Astrocyte (in vitro differentiated cells and primary cell): ENCODE measurements around the gene EYS. TPM values are rescaled to one million over a fixed set of nuclear protein-coding genes. Genes with fewer than 3 reads are reported as not detected.

ENCODE experiments used
- DNase-seq: peaks from one replicate; pipeline ENCODE4 v3.0.0-alpha.2; 2010; ENCODE audit warnings: low read depth
- FAIRE-seq: peaks from 2 replicates; lab custom pipeline; 2011; peaks lifted over from hg19 to GRCh38; lab: Jason Lieb, UNC
- H2AFZ ChIP-seq: 2 replicates; pipeline ENCODE4 v1.6.0; 2012; ENCODE audit warnings: low read depth, low read length, inconsistent platforms
- H3K27ac ChIP-seq: 2 replicates; pipeline ENCODE4 v1.5.1; 2011; ENCODE audit warnings: low read depth, low read length, inconsistent platforms
- H3K27me3 ChIP-seq: 2 replicates; pipeline ENCODE4 v1.6.0; 2011; ENCODE audit warnings: low read length, inconsistent platforms; ENCODE audit not compliant: insufficient read depth
- H3K36me3 ChIP-seq: 2 replicates; pipeline ENCODE4 v1.5.1; 2011; ENCODE audit warnings: low read length, inconsistent platforms; ENCODE audit not compliant: insufficient read depth
- H3K4me1 ChIP-seq: 2 replicates; pipeline ENCODE4 v1.5.1; 2011; ENCODE audit warnings: low read length, inconsistent platforms; ENCODE audit not compliant: insufficient read depth
- H3K4me2 ChIP-seq: 2 replicates; pipeline ENCODE4 v1.6.0; 2012; ENCODE audit warnings: low read length, inconsistent platforms
- H3K4me3 ChIP-seq: 2 replicates; pipeline ENCODE4 v1.5.1; 2011; ENCODE audit warnings: low read depth, mild to moderate bottlenecking, low read length, inconsistent platforms; ENCODE audit not compliant: insufficient read depth
- H3K79me2 ChIP-seq: 2 replicates; pipeline ENCODE4 v1.6.0; 2012; ENCODE audit warnings: mild to moderate bottlenecking, low read length, inconsistent platforms; ENCODE audit not compliant: insufficient read depth
- H3K9ac ChIP-seq: 2 replicates; pipeline ENCODE4 v1.6.0; 2012; ENCODE audit warnings: mild to moderate bottlenecking, low read length, inconsistent platforms
- H3K9me3 ChIP-seq: 2 replicates; pipeline ENCODE4 v1.5.1; 2012; ENCODE audit warnings: low read depth, mild to moderate bottlenecking, low read length, inconsistent platforms; ENCODE audit not compliant: insufficient read depth
- H4K20me1 ChIP-seq: 2 replicates; pipeline ENCODE4 v1.6.0; 2012; ENCODE audit warnings: low read length, inconsistent platforms; ENCODE audit not compliant: insufficient read depth
- H3K27ac Mint-ChIP-seq: one replicate; pipeline ENCODE4 v1.8.0; 2021; ENCODE audit warnings: mild to moderate bottlenecking, mixed read lengths; ENCODE audit not compliant: unreplicated experiment
- H3K27me3 Mint-ChIP-seq: one replicate; pipeline ENCODE4 v1.8.0; 2021; ENCODE audit warnings: low read depth, mixed read lengths; ENCODE audit not compliant: unreplicated experiment
- H3K36me3 Mint-ChIP-seq: one replicate; pipeline ENCODE4 v1.8.0; 2021; ENCODE audit warnings: low read depth, mixed read lengths; ENCODE audit not compliant: unreplicated experiment
- H3K4me1 Mint-ChIP-seq: one replicate; pipeline ENCODE4 v1.8.0; 2021; ENCODE audit warnings: low read depth, mixed read lengths; ENCODE audit not compliant: unreplicated experiment
- H3K4me3 Mint-ChIP-seq: one replicate; pipeline ENCODE4 v1.8.0; 2021; ENCODE audit warnings: mild to moderate bottlenecking, moderate library complexity, mixed read lengths; ENCODE audit not compliant: unreplicated experiment
- H3K9me3 Mint-ChIP-seq: one replicate; pipeline ENCODE4 v1.8.0; 2021; ENCODE audit warnings: mild to moderate bottlenecking, mixed read lengths; ENCODE audit not compliant: unreplicated experiment
- EZH2 ChIP-seq: IDR thresholded peaks from 2 replicates; pipeline ENCODE4 v1.6.1; 2012; ENCODE audit warnings: mild to moderate bottlenecking, low read length, inconsistent platforms; ENCODE audit not compliant: insufficient read depth
- total RNA-seq: library from RNA; stranded (reverse); gene quantifications from 2 replicates; pipeline ENCODE4 v1.2.1, GENCODE V29; 2021
- TF ChIP-seq, protein P1 (sequence below): IDR thresholded peaks from 2 replicates; pipeline ENCODE4 v1.5.1; 2011; ENCODE audit warnings: low read depth, mild to moderate bottlenecking, inconsistent platforms, low read length, moderate library complexity; ENCODE audit not compliant: insufficient read depth

The EYS gene
- total RNA-seq, 1 donor from 2014 or later, result 0.16 TPM

DNA sequence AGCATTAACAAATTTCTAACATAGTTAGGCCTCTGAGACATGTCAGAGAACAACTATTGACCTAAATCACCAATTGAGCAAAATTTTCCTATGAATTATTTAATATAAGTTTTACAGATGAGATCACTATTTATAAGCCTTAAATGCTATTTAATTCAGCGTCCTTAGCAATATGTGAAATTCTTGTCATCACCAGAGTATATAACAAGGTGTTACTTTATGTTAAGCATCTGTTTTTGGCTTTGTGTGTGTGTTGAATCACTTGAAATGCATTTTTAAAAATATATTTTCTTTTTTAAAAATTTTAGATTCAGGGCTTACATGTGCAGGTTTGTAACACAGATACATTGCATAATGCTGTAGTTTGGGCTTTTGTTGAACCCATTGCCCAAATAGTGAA lies 794.1 kb downstream of the EYS start:
- Histone ChIP-seq H3K79me2 (no peaks in the 10 kb centered on the region), H3K36me3 (no peaks in the 10 kb centered on the region), H3K9ac (no peak overlapping the region), H3K27me3 (no peaks in the 10 kb centered on the region), H4K20me1 (no peaks in the 10 kb centered on the region), H3K4me3 (no peak overlapping the region), H3K4me2 (no peak overlapping the region), H2AFZ (no peak overlapping the region), H3K9me3 (peaks cover 2% of the 10 kb centered on the region), H3K4me1 (no peaks in the 10 kb centered on the region), H3K27ac (no peak overlapping the region)
- H3K27me3 Mint-ChIP-seq, result no peaks in the 10 kb centered on the region
- FAIRE-seq, result no peak
- H3K4me3 Mint-ChIP-seq, result no peak overlapping the region
- H3K36me3 Mint-ChIP-seq, result no peaks in the 10 kb centered on the region
- no peak for TF ChIP-seq EZH2
- TF ChIP-seq, protein P1, sequence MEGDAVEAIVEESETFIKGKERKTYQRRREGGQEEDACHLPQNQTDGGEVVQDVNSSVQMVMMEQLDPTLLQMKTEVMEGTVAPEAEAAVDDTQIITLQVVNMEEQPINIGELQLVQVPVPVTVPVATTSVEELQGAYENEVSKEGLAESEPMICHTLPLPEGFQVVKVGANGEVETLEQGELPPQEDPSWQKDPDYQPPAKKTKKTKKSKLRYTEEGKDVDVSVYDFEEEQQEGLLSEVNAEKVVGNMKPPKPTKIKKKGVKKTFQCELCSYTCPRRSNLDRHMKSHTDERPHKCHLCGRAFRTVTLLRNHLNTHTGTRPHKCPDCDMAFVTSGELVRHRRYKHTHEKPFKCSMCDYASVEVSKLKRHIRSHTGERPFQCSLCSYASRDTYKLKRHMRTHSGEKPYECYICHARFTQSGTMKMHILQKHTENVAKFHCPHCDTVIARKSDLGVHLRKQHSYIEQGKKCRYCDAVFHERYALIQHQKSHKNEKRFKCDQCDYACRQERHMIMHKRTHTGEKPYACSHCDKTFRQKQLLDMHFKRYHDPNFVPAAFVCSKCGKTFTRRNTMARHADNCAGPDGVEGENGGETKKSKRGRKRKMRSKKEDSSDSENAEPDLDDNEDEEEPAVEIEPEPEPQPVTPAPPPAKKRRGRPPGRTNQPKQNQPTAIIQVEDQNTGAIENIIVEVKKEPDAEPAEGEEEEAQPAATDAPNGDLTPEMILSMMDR, result no peak
- DNase-seq, result no peak
- peaks cover 10% of the 10 kb centered on the region for H3K4me1 Mint-ChIP-seq
- H3K27ac Mint-ChIP-seq, result no peak overlapping the region
- no peaks in the 10 kb centered on the region for H3K9me3 Mint-ChIP-seq

DNA sequence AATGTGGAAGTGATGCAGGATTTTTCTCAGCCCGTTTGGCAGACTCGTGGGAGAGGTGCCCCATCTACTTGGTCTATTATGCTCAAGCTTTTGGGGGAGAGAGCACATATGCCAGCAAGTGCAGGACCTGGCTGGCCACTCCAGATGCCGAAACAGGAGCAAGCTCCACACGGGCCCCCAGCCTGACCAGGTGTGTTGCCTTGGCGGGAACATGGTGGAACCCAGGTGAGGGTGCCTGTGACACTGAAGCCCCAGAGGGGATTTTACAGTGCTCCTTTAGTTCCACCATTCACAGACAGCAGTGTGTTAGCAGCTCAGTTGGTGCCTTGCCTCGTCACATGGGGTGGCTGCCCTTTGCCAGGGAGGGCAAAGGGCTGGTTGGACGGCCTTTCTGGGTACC lies 798.9 kb downstream of the EYS start:
- no peaks in the 10 kb centered on the region for H3K27me3 ChIP-seq
- no peak overlapping the region for H3K4me3 Mint-ChIP-seq

DNA sequence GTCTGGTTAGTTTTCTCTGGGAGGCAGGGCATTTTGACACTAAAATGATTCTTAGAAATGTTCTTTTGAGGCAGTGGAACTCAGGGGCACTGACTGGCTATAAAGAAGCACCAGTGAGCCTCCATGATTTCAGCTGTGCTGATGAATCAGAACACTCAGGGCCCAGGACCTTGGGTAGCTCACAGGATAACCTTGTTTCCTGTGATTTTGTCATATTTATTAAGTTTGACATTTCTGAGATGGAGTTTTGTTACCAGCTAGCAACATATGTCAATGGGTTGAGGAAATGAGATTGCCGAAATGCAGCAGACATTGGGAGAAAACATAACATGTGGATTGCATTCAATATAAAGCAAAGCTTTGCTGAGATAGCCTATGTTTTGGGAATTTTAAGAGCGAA lies 802.4 kb downstream of the EYS start:
- Mint-ChIP-seq H3K27me3 (no peaks in the 10 kb centered on the region), H3K9me3 (no peaks in the 10 kb centered on the region), H3K4me1 (no peaks in the 10 kb centered on the region), H3K36me3 (no peaks in the 10 kb centered on the region), H3K27ac (no peak overlapping the region), H3K4me3 (no peak overlapping the region)
- no peaks in the 10 kb centered on the region for H3K4me1 ChIP-seq
- H3K9me3 ChIP-seq, result no peaks in the 10 kb centered on the region
- no peak overlapping the region for H3K27ac ChIP-seq
- DNase-seq, result no peak
- no peak overlapping the region for H3K9ac ChIP-seq
- no peak for FAIRE-seq
- H3K4me3 ChIP-seq, result no peak overlapping the region
- H4K20me1 ChIP-seq, result no peaks in the 10 kb centered on the region
- no peaks in the 10 kb centered on the region for H3K27me3 ChIP-seq
- no peak overlapping the region for H3K4me2 ChIP-seq
- H3K36me3 ChIP-seq, result no peaks in the 10 kb centered on the region
- TF ChIP-seq, protein P1, result no peak
- TF ChIP-seq EZH2, result no peak
- H2AFZ ChIP-seq, result no peak overlapping the region
- no peaks in the 10 kb centered on the region for H3K79me2 ChIP-seq

More for the DNA sequence above, 798.9 kb downstream of the EYS start:
- FAIRE-seq (no peak), DNase-seq (no peak)
- Histone ChIP-seq H3K4me1 (no peaks in the 10 kb centered on the region), H3K9ac (no peak overlapping the region), H3K9me3 (no peaks in the 10 kb centered on the region), H3K27ac (no peak overlapping the region), H3K4me2 (no peak overlapping the region), H3K79me2 (no peaks in the 10 kb centered on the region), H4K20me1 (no peaks in the 10 kb centered on the region), H3K4me3 (no peak overlapping the region), H3K36me3 (no peaks in the 10 kb centered on the region), H2AFZ (no peak overlapping the region)
- Mint-ChIP-seq H3K27ac (no peak overlapping the region), H3K9me3 (no peaks in the 10 kb centered on the region), H3K4me1 (no peaks in the 10 kb centered on the region), H3K27me3 (no peaks in the 10 kb centered on the region), H3K36me3 (no peaks in the 10 kb centered on the region)
- TF ChIP-seq, protein P1, result no peak
- no peak for TF ChIP-seq EZH2
